Common myeloid progenitor, CD34-positive (primary cell): ENCODE data around the gene APRT.

ENCODE experiments used
- CTCF ChIA-PET: fragments of 350-600 bp; sonication (Branson Sonifier 250); formaldehyde crosslinking; loops from one replicate; lab custom pipeline; 2021; ENCODE audit warnings: antibody characterized with exemption; lab: Charles Lee
- POLR2A ChIA-PET: fragments of 350-600 bp; sonication (Branson Sonifier 250); formaldehyde crosslinking; loops from one replicate; lab custom pipeline; 2021; ENCODE audit warnings: antibody characterized with exemption; lab: Charles Lee
- DNase-seq, 3 donors: peaks; one replicate each; pipeline versions ENCODE4 v3.0.0 to v3.0.0-alpha.2; 2013
- H3K27ac ChIP-seq, 2 experiments: 1 replicate in 1 of 2; 2 replicates in 1 of 2; pipeline ENCODE4 v1.7.0; 2013; ENCODE audit warnings: inconsistent platforms in 2 of 2, low read length in 2 of 2, mild to moderate bottlenecking in 2 of 2, low read depth in 1 of 2, moderate library complexity in 1 of 2; ENCODE audit not compliant: severe bottlenecking in 2 of 2, insufficient read depth in 1 of 2, poor library complexity in 1 of 2
- H3K27me3 ChIP-seq, 5 experiments: replicated peaks in 2 of 5; 1 replicate in 3 of 5; 2 replicates in 2 of 5; pipeline versions ENCODE4 v1.6.1 to v1.7.0; 2013; ENCODE audit warnings: low read length in 4 of 5, mild to moderate bottlenecking in 2 of 5, moderate library complexity in 2 of 5, inconsistent platforms in 1 of 5; ENCODE audit not compliant: insufficient read depth in 5 of 5, control insufficient read depth in 4 of 5
- H3K36me3 ChIP-seq, 4 experiments: 1 replicate in 2 of 4; 2 replicates in 2 of 4; pipeline versions ENCODE4 v1.6.1 to v1.7.0; 2013; ENCODE audit warnings: low read length in 3 of 4, control low read depth in 1 of 4, mild to moderate bottlenecking in 1 of 4; ENCODE audit not compliant: control insufficient read depth in 4 of 4, insufficient read depth in 4 of 4
- H3K4me1 ChIP-seq, 4 experiments: 1 replicate in 3 of 4; 2 replicates in 1 of 4; pipeline versions ENCODE4 v1.6.1 to v1.7.1; 2013; ENCODE audit warnings: low read length in 3 of 4, mild to moderate bottlenecking in 3 of 4, control low read depth in 1 of 4, inconsistent platforms in 1 of 4, moderate library complexity in 1 of 4; ENCODE audit not compliant: control insufficient read depth in 4 of 4, insufficient read depth in 4 of 4; ENCODE audit errors: control extremely low read depth in 1 of 4
- H3K4me3 ChIP-seq, 7 experiments: 1 replicate in 4 of 7; 2 replicates in 3 of 7; pipeline versions ENCODE4 v1.5.1 to v1.7.0; 2013; ENCODE audit warnings: mild to moderate bottlenecking in 7 of 7, low read length in 6 of 7, moderate library complexity in 6 of 7, inconsistent platforms in 2 of 7, low read depth in 2 of 7, control low read depth in 1 of 7; ENCODE audit not compliant: insufficient read depth in 4 of 7, control insufficient read depth in 1 of 7; ENCODE audit errors: extremely low read depth in 1 of 7
- H3K9me3 ChIP-seq, 5 experiments: 1 replicate in 4 of 5; 2 replicates in 1 of 5; pipeline versions ENCODE4 v1.6.1 to v1.7.1; 2013; ENCODE audit warnings: low read length in 4 of 5, mild to moderate bottlenecking in 2 of 5, inconsistent platforms in 1 of 5, low read depth in 1 of 5, moderate library complexity in 1 of 5; ENCODE audit not compliant: control insufficient read depth in 4 of 5, insufficient read depth in 2 of 5; ENCODE audit errors: control extremely low read depth in 1 of 5
- WGBS: methylation state at CpG from one replicate; pipeline ENCODE4 v1.1.5; 2013; ENCODE audit not compliant: insufficient coverage; 5-methylcytosine and 5-hydroxymethylcytosine counted together

Gene APRT

GRCh38 chr16:88763502-88764053 is 48.1 kb downstream of the APRT start:
- Histone ChIP-seq H3K4me3 (no peak overlapping the region), H3K4me1 (peaks cover 0 to 47% (median 26%) of the 10 kb centered on the region in 4 experiments), H3K27ac (peak overlapping the region in 1 of 2 experiments; percentile 54), H3K9me3 (no peaks in the 10 kb centered on the region), H3K36me3 (peaks cover 4 to 66% (median 32%) of the 10 kb centered on the region in 4 experiments), H3K27me3 (no peaks in the 10 kb centered on the region)
- POLR2A ChIA-PET: no interaction called here
- DNase-seq: no peak
- CTCF ChIA-PET: interaction anchor here (0.6 to 2.3 kb wide), 8 partner anchors 9 to 973 kb away, joined by 3 to 8 read pairs (median 4); no protein-coding TSS in a partner anchor
- WGBS: 94% methylated on average over 12 of the region's 14 CpGs

- CTCF ChIA-PET: interaction anchor here (0.6 to 2.3 kb wide), 7 partner anchors 9 to 973 kb away, joined by 3 to 9 read pairs (median 4); no protein-coding TSS in a partner anchor
- WGBS: 83% methylated on average over 10 of the region's 10 CpGs
- Histone ChIP-seq H3K4me1 (peaks cover 0 to 47% (median 24%) of the 10 kb centered on the region in 4 experiments), H3K27ac (peak overlapping the region in 1 of 2 experiments; percentile 54), H3K4me3 (no peak overlapping the region), H3K9me3 (no peaks in the 10 kb centered on the region), H3K27me3 (no peaks in the 10 kb centered on the region), H3K36me3 (peaks cover 4 to 71% (median 32%) of the 10 kb centered on the region in 4 experiments)
- POLR2A ChIA-PET: no interaction called here
- DNase-seq: no peak
Observed at GRCh38 chr16:88762941-88763340, 48.8 kb downstream of the APRT start.

GRCh38 chr16:88762258-88762870 is 49.4 kb downstream of the APRT start:
- ChIA-PET CTCF (interaction anchor here (0.9 to 2.3 kb wide), 7 partner anchors 10 to 48 kb away, joined by 3 to 9 read pairs (median 4); no protein-coding TSS in a partner anchor), POLR2A (no interaction called here)
- 92% methylated on average over 16 of the region's 16 CpGs for WGBS
- H3K4me3 ChIP-seq: no peak overlapping the region
- no peaks in the 10 kb centered on the region for H3K27me3 ChIP-seq
- H3K9me3 ChIP-seq: no peaks in the 10 kb centered on the region
- H3K27ac ChIP-seq: peak overlapping the region in 1 of 2 experiments; percentile 54
- H3K4me1 ChIP-seq: peaks cover 0 to 46% (median 19%) of the 10 kb centered on the region in 4 experiments
- no peak for DNase-seq
- H3K36me3 ChIP-seq: peaks cover 4 to 71% (median 32%) of the 10 kb centered on the region in 4 experiments

- DNase-seq: no peak
- POLR2A ChIA-PET: no interaction called here
- Histone ChIP-seq H3K4me1 (peaks cover 0 to 41% (median 14%) of the 10 kb centered on the region in 4 experiments), H3K36me3 (peaks cover 4 to 70% (median 32%) of the 10 kb centered on the region in 4 experiments), H3K4me3 (no peak overlapping the region), H3K9me3 (no peaks in the 10 kb centered on the region), H3K27ac (no peak overlapping the region), H3K27me3 (no peaks in the 10 kb centered on the region)
- CTCF ChIA-PET: interaction anchor here (1.1 to 1.7 kb wide), 3 partner anchors 15 to 49 kb away, joined by 3 to 9 read pairs (median 3); no protein-coding TSS in a partner anchor
- 93% methylated on average over 6 of the region's 10 CpGs for WGBS
Observed at GRCh38 chr16:88761830-88762229, 49.9 kb downstream of the APRT start.

GRCh38 chr16:88761143-88761534 is 50.6 kb downstream of the APRT start:
- POLR2A ChIA-PET: no interaction called here
- CTCF ChIA-PET: interaction anchor here (1.1 to 4.8 kb wide), 4 partner anchors 10 to 97 kb away, joined by 3 to 21 read pairs (median 4); no protein-coding TSS in a partner anchor

GRCh38 chr16:88760424-88761142 is 51.1 kb downstream of the APRT start:
- no peak overlapping the region for H3K27ac ChIP-seq
- no peaks in the 10 kb centered on the region for H3K9me3 ChIP-seq
- H3K36me3 ChIP-seq: peaks cover 4 to 63% (median 29%) of the 10 kb centered on the region in 4 experiments
- no peak overlapping the region for H3K4me3 ChIP-seq
- no peaks in the 10 kb centered on the region for H3K27me3 ChIP-seq
- POLR2A ChIA-PET: no interaction called here
- peaks cover 0 to 41% (median 16%) of the 10 kb centered on the region in 4 experiments for H3K4me1 ChIP-seq
- no peak for DNase-seq
- CTCF ChIA-PET: interaction anchor here (1.1 to 7.2 kb wide), 5 partner anchors 10 to 97 kb away, joined by 3 to 53 read pairs (median 4); no protein-coding TSS in a partner anchor
- WGBS: 95% methylated on average over 22 of the region's 24 CpGs

More at GRCh38 chr16:88761143-88761534, 50.6 kb downstream of the APRT start:
- WGBS: 98% methylated on average over 8 of the region's 11 CpGs
- Histone ChIP-seq H3K27ac (no peak overlapping the region), H3K36me3 (peaks cover 4 to 67% (median 31%) of the 10 kb centered on the region in 4 experiments), H3K4me3 (no peak overlapping the region), H3K9me3 (no peaks in the 10 kb centered on the region), H3K27me3 (no peaks in the 10 kb centered on the region), H3K4me1 (peaks cover 0 to 39% (median 14%) of the 10 kb centered on the region in 4 experiments)
- DNase-seq: no peak
